Measurements from ENCODE around the gene RSPH10B.
"Not testable (repeated sequence)": the region's sequence is repeated elsewhere in the genome, so short reads cannot be mapped to it uniquely, and the experiment has no call there.

The RSPH10B gene

GRCh38 chr7:5970347-5970911 lies at the start of gene RSPH10B:
Gene RSPH10B (minus strand): TSS chr7:5970689. CDS start chr7:5967116, 3,573 bp downstream.
- H3K79me2 ChIP-seq (ENCODE audit: low read length); H3K4me3 ChIP-seq (ENCODE audit: low read length); H3K27ac ChIP-seq (ENCODE audit: low read length); H3K4me1 ChIP-seq (ENCODE audit: low read length); H4K20me1 ChIP-seq (ENCODE audit: insufficient read depth, low read length); H3K36me3 ChIP-seq (replicated peaks; ENCODE audit: low read depth, low read length); H3K27me3 ChIP-seq (ENCODE audit: low read depth, low read length); H3K4me2 ChIP-seq (ENCODE audit: low read length); H3K9me3 ChIP-seq (ENCODE audit: insufficient read depth, low read length); H3K9ac ChIP-seq (ENCODE audit: low read length); H2AFZ ChIP-seq (ENCODE audit: low read depth, low read length): not testable (repeated sequence)

DNA sequence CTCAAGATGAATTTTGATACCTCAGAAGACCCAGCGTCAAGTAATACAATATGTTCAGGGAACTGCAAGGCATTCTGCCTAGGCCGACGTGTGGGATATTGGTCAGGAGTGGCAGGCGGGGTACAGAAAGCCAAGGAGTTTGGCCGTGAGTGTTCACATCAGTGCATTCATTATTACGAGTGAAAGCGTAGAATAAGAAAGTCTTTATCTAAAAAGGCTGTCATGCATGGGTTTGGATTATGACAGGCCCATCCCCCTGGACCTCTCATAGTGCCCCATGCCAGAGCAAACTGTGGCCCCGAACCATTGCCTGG lies 46.1 kb upstream of the RSPH10B start:
- Histone ChIP-seq H3K79me2 (ENCODE audit: low read length) (peaks cover 22% of the 10 kb centered on the region), H3K4me2 (ENCODE audit: low read length) (no peak overlapping the region), H3K27ac (ENCODE audit: low read length) (peak overlapping the region; percentile 79; the same call in 1 of the 2 replicates), H3K4me1 (ENCODE audit: low read length) (peaks cover 3% of the 10 kb centered on the region; the same call in 1 of the 2 replicates), H3K9ac (ENCODE audit: low read length) (no peak overlapping the region), H3K27me3 (ENCODE audit: low read depth, low read length) (no peaks in the 10 kb centered on the region), H4K20me1 (ENCODE audit: insufficient read depth, low read length) (no peaks in the 10 kb centered on the region), H3K4me3 (ENCODE audit: low read length) (no peak overlapping the region), H3K36me3 (replicated peaks; ENCODE audit: low read depth, low read length) (peaks cover 20% of the 10 kb centered on the region), H2AFZ (ENCODE audit: low read depth, low read length) (no peak overlapping the region), H3K9me3 (ENCODE audit: insufficient read depth, low read length) (no peaks in the 10 kb centered on the region)
- TF ChIP-seq EZH2phosphoT487 (IDR thresholded peaks at IDR 0.05; ENCODE audit: low read depth) (no peak), CTCF (IDR thresholded peaks at IDR 0.05; ENCODE audit: low read depth, low read length) (no peak)

- TF ChIP-seq EZH2phosphoT487 (IDR thresholded peaks at IDR 0.05; ENCODE audit: low read depth) (no peak), CTCF (IDR thresholded peaks at IDR 0.05; ENCODE audit: low read depth, low read length) (no peak)
- peaks cover 17% of the 10 kb centered on the region for H3K36me3 ChIP-seq (replicated peaks; ENCODE audit: low read depth, low read length)
- H3K27ac ChIP-seq (ENCODE audit: low read length), result peak overlapping the region; percentile 79
- no peaks in the 10 kb centered on the region for H3K9me3 ChIP-seq (ENCODE audit: insufficient read depth, low read length)
- H3K4me1 ChIP-seq (ENCODE audit: low read length), result peaks cover 3% of the 10 kb centered on the region; the same call in 1 of the 2 replicates
- no peak overlapping the region for H3K9ac ChIP-seq (ENCODE audit: low read length)
- H2AFZ ChIP-seq (ENCODE audit: low read depth, low read length), result no peak overlapping the region
- no peak overlapping the region for H3K4me2 ChIP-seq (ENCODE audit: low read length)
- H3K79me2 ChIP-seq (ENCODE audit: low read length), result peaks cover 27% of the 10 kb centered on the region
- H3K27me3 ChIP-seq (ENCODE audit: low read depth, low read length), result no peaks in the 10 kb centered on the region
- no peak overlapping the region for H3K4me3 ChIP-seq (ENCODE audit: low read length)
- H4K20me1 ChIP-seq (ENCODE audit: insufficient read depth, low read length), result no peaks in the 10 kb centered on the region
Observed at GRCh38 chr7:6015917-6016652, 45.6 kb upstream of the RSPH10B start.

DNA sequence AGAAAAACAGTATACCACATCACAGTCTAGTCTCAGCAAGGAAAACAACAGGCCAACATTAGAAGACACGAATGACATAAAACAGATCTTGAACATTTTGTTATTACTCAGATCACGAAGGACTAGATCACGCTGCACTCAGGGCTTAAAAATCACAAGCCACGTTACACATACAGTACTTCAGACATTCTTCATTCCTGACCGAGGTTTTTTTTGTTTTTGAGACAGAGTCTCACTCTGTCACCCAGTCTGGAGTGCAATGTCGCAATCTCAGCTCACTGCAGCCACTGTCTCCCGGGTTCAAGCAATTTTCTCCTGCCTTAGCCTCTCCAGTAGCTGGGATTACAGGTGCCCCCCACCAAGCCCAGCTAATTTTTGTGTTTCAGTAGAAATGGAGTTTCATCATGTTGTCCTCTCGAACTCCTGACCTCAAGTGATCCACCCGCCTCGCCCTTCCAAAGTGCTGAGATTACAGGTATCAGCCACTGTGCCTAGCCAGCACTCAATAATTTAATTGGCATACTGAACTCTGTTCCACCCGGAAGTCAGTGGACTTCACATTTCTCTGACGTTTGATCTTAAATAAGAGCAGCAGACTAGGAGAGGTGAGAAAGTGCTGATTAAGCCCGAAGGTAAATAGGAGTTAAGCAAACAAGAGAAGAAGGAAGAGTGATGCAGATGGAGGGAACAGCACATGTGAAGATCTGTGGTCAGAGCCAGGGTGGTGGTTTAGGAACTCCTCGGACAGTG lies 42.0 kb upstream of the RSPH10B start:
- H3K27ac ChIP-seq (ENCODE audit: low read length), result no peak overlapping the region
- H3K27me3 ChIP-seq (ENCODE audit: low read depth, low read length), result no peaks in the 10 kb centered on the region
- H4K20me1 ChIP-seq (ENCODE audit: insufficient read depth, low read length), result no peaks in the 10 kb centered on the region
- H3K4me1 ChIP-seq (ENCODE audit: low read length), result peaks cover 7% of the 10 kb centered on the region
- TF ChIP-seq EZH2phosphoT487 (IDR thresholded peaks at IDR 0.05; ENCODE audit: low read depth) (no peak), CTCF (IDR thresholded peaks at IDR 0.05; ENCODE audit: low read depth, low read length) (no peak)
- no peak overlapping the region for H3K9ac ChIP-seq (ENCODE audit: low read length)
- H3K4me3 ChIP-seq (ENCODE audit: low read length), result no peak overlapping the region
- H2AFZ ChIP-seq (ENCODE audit: low read depth, low read length), result no peak overlapping the region
- peaks cover 60% of the 10 kb centered on the region for H3K79me2 ChIP-seq (ENCODE audit: low read length)
- peaks cover 12% of the 10 kb centered on the region for H3K36me3 ChIP-seq (replicated peaks; ENCODE audit: low read depth, low read length)
- no peaks in the 10 kb centered on the region for H3K9me3 ChIP-seq (ENCODE audit: insufficient read depth, low read length)
- H3K4me2 ChIP-seq (ENCODE audit: low read length), result no peak overlapping the region

All from OCI-LY3 (cell line).